Measurements from ENCODE around the gene WASF2. TPM values are rescaled to one million over a fixed set of nuclear protein-coding genes. Genes with fewer than 3 reads are reported as not detected.

The WASF2 gene
- polyA plus RNA-seq, 1 experiment: 62.7 TPM

GRCh38 chr1:27526569-27527222, 36.7 kb upstream of the WASF2 start:
- no peak for TF ChIP-seq CTCF (IDR thresholded peaks at IDR 0.05; ENCODE audit: low read depth, low read length)
- POLR2A ChIA-PET: interaction anchor here (0.6 to 1.4 kb wide), 4 partner anchors 11 to 43 kb away, joined by 3 read pairs; partner anchors contain the start of gene WASF2
- CTCF ChIA-PET: interaction anchor here (0.6 to 2.3 kb wide), 3 partner anchors 30 to 40 kb away, joined by 4 to 12 read pairs (median 4); no protein-coding TSS in a partner anchor
- Histone ChIP-seq H3K9me3 (ENCODE audit: control insufficient read depth, insufficient read depth, low read length) (no peaks in the 10 kb centered on the region; the same call in 1 of the 2 replicates), H3K27ac (ENCODE audit: low read depth, low read length) (peak overlapping the region; percentile 57), H3K4me3 (ENCODE audit: low read depth, low read length) (peak overlapping the region; percentile 20; the same call in 1 of the 2 replicates), H3K27me3 (ENCODE audit: control insufficient read depth, insufficient read depth, low read length) (no peaks in the 10 kb centered on the region)
- DNase-seq (ENCODE audit: low read depth, low spot score): no peak

GRCh38 chr1:27525296-27526272, 35.6 kb upstream of the WASF2 start:
- H3K4me3 ChIP-seq (ENCODE audit: low read depth, low read length): peak overlapping the region; percentile 21
- POLR2A ChIA-PET: interaction anchor here (0.6 to 1.1 kb wide), 4 partner anchors 36 to 226 kb away, joined by 3 to 10 read pairs (median 3); partner anchors contain the start of gene WASF2

GRCh38 chr1:27523337-27524020, 33.5 kb upstream of the WASF2 start:
- CTCF ChIA-PET: interaction anchor here (0.7 to 1.0 kb wide), 2 partner anchors 34 to 72 kb away, joined by 4 read pairs; no protein-coding TSS in a partner anchor
- no peak overlapping the region for H3K27ac ChIP-seq (ENCODE audit: low read depth, low read length)
- TF ChIP-seq CTCF (IDR thresholded peaks at IDR 0.05; ENCODE audit: low read depth, low read length): no peak
- no peaks in the 10 kb centered on the region; the same call in 1 of the 2 replicates for H3K9me3 ChIP-seq (ENCODE audit: control insufficient read depth, insufficient read depth, low read length)
- H3K27me3 ChIP-seq (ENCODE audit: control insufficient read depth, insufficient read depth, low read length): no peaks in the 10 kb centered on the region
- no peak for DNase-seq (ENCODE audit: low read depth, low spot score)
- H3K4me3 ChIP-seq (ENCODE audit: low read depth, low read length): no peak overlapping the region
- POLR2A ChIA-PET: interaction anchor here (0.5 to 0.9 kb wide), 5 partner anchors 21 to 1663 kb away, joined by 3 to 6 read pairs (median 3); partner anchors contain the start of gene AHDC1

More at GRCh38 chr1:27525296-27526272, 35.6 kb upstream of the WASF2 start:
- H3K9me3 ChIP-seq (ENCODE audit: control insufficient read depth, insufficient read depth, low read length): no peaks in the 10 kb centered on the region; the same call in 1 of the 2 replicates
- H3K27ac ChIP-seq (ENCODE audit: low read depth, low read length): peak overlapping the region; percentile 11
- no peak for TF ChIP-seq CTCF (IDR thresholded peaks at IDR 0.05; ENCODE audit: low read depth, low read length)
- CTCF ChIA-PET: interaction anchor here (2.3 kb wide), 1 partner anchor 31 kb away, joined by 12 read pairs; no protein-coding TSS in a partner anchor
- no peaks in the 10 kb centered on the region for H3K27me3 ChIP-seq (ENCODE audit: control insufficient read depth, insufficient read depth, low read length)
- DNase-seq (ENCODE audit: low read depth, low spot score): no peak

GRCh38 chr1:27522432-27523336, 32.7 kb upstream of the WASF2 start:
- no peak overlapping the region for H3K4me3 ChIP-seq (ENCODE audit: low read depth, low read length)

More at GRCh38 chr1:27522432-27523336, 32.7 kb upstream of the WASF2 start:
- TF ChIP-seq CTCF (IDR thresholded peaks at IDR 0.05; ENCODE audit: low read depth, low read length): peak; percentile 26
- CTCF ChIA-PET: interaction anchor here (0.7 to 1.8 kb wide), 3 partner anchors 34 to 71 kb away, joined by 4 to 5 read pairs (median 4); no protein-coding TSS in a partner anchor
- DNase-seq (ENCODE audit: low read depth, low spot score): no peak
- H3K9me3 ChIP-seq (ENCODE audit: control insufficient read depth, insufficient read depth, low read length): no peaks in the 10 kb centered on the region
- H3K27me3 ChIP-seq (ENCODE audit: control insufficient read depth, insufficient read depth, low read length): no peaks in the 10 kb centered on the region
- no peak overlapping the region for H3K27ac ChIP-seq (ENCODE audit: low read depth, low read length)
- POLR2A ChIA-PET: interaction anchor here (0.6 to 0.9 kb wide), 3 partner anchors 33 to 81 kb away, joined by 3 to 6 read pairs (median 5); partner anchors contain the start of gene AHDC1

Data from AG04450 (cell line).